ENCODE results near the gene GMDS.

Gene GMDS

DNA sequence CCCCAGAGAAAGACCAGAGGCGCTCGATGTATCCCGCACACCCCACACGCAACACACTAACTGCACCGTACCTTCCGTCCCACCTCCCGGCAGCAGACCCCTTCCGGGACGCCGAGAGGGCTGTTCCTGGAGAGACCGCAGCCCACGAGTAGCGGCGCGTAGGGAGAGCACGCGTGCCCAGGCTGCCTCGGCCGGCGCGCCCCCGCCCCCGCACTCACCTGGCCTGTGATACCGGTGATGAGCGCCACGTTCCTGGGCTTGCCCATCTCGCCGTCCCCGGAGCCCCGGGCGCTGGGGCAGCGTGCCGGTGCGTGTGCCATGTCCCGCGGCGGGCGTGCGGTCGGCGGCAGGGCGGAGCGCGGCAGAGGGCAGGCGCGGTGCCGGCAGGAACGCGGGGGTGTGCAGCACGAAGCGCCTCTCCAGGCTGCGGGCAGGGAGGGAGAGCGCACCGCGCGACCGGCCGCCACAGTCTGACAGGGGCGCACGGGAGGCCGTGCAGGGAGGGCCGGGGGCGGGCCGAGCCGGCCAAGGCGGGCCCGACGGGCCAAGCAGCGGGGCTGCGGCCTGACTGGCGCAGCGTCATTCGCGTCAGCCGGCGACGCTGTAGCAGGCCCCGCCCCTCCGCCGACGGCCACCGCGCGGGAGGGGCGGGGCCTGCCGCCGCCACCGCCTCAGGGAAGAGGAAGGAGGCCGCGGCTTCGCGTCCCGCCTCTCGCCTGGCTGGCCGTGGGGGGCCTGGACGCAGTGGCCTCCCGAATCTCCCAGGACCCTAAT lies at the start of gene GMDS:
Gene GMDS (minus strand): TSS at position 503 of the 774 bp plus-strand sequence.
- DNase-seq = peak; percentile 89

DNA sequence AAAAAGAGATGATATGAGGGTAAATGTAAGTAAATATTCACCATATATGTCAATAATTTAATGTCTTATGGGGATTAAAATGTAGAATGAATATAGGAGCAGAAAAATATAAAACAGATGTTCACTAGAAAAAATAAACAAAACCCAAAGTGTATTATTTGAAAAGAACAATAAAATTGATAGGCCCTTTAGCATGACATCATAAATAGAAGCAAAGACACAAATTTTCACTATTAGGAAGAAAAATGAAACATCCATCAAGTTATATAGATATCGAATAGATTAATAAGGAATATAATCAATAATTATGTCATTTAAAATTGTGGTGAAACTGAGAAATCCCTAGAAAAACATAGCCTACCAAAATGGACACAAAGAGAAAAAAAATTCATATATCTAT lies 40.1 kb upstream of the GMDS start:
- DNase-seq = no peak

DNA sequence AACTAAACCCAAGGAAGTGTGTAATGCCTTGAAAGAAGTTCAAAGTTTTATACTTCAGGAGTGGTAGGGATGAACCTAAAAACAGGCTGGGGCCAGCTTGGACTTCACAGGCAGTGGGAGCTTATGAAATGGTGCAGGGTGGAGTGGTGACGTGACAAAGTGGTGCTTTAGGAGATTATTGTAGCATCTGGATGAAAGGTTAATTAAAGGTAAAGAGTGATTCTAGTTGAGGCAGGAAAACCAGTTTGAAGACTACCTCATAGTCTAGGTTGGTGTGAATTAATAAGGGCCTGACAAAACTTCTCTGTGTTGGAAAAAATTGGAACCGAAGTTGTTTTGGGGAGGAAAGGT lies 30.5 kb upstream of the GMDS start:
- DNase-seq = no peak

DNA sequence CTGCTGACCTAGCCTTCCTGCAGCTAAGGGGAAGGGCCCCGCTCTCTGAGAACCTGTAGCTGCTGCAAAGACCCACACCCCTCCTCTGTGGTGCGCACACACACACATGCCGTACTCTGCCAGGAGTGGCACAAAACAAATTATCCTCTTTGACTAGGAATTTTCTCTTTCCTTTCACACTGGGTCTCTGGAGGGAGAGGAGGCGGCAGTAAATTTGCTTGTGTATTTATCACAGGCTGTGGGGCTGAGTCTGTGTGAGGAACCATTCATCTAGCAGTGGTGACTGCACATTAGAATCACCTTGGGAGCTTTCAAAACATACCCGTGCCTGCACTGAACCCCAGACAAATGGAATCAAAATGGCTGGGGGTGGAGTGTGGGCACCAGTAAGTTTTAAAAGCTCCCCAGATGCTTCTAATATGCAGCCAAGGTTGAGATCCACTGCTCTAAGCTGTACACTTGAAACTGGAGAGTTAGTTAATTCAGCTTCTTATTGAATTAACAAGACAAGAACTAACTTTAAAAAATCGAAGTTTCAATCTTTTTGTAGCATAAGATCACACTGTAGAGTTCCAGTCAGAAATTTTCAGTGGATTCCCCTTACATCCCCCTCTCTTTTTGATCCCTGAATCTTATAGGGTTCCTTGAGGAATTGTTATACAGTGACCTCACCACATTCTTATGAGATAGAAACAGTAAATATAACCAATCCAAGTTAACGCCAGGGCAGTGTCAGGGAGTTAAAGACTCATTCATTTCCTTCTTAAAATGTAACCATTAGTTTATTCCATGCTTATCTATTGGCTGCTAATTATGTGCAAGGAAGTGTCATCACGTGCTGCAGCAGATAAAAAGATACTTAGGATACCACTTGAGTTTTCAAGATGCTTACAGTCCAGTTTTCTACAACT lies 29.8 kb upstream of the GMDS start:
- no peak for DNase-seq

DNA sequence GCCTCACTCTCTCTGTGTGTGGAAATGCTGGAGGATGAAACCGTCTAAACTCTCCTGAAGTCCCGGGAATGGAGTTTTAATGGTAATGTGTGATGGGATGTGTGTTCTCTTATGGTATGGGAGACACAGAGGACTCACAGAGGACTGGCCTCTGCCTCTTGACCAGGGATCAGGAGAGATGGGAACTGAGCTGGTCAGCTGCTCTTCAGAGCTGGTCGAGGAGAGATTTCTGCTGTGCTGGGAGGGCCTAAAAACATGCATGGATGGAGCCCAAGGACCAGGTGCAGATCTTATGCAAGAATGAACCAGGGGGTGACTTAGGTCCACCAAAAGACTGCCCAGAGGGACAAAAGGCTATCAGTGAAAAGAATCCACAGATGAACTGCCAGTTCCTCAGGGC lies 27.3 kb upstream of the GMDS start:
- DNase-seq = no peak

DNA sequence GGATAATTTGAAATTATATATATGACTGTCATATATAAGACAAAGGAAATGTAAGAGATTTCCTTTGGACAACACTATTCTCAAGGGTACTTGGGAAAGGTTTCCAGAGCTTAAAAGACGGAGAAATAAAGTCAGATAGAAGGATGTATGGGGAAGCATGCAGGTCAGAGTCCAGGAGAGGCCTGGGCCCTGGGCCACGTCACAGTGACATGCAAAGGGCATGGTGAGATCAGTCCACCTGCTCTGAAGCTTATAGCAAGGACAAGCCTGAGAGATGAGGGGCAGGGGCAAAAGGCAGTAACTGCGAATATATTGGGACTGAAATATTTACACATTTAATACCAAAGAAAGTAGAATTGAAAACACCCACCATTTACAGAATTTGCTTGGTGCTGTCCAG lies 24.6 kb upstream of the GMDS start:
- no peak for DNase-seq

DNA sequence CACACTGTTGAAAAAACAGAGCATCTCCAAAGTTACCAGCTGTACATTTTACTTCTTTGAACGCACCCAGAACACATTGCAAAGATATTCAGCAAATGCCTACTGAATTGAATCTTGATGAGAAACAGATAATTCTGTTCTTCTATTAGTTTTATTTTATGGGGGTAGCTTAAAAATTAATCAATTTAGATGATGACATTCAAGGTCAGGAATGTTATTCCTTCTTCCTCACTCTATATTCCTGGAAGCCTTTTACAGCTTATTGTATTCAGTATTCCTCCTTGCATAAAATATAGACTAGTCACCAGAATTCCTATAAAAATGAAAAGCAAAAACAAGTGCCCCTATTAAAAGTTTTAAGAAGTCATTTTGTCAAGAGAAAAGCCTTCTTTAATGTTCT lies 21.4 kb upstream of the GMDS start:
- DNase-seq = no peak

DNA sequence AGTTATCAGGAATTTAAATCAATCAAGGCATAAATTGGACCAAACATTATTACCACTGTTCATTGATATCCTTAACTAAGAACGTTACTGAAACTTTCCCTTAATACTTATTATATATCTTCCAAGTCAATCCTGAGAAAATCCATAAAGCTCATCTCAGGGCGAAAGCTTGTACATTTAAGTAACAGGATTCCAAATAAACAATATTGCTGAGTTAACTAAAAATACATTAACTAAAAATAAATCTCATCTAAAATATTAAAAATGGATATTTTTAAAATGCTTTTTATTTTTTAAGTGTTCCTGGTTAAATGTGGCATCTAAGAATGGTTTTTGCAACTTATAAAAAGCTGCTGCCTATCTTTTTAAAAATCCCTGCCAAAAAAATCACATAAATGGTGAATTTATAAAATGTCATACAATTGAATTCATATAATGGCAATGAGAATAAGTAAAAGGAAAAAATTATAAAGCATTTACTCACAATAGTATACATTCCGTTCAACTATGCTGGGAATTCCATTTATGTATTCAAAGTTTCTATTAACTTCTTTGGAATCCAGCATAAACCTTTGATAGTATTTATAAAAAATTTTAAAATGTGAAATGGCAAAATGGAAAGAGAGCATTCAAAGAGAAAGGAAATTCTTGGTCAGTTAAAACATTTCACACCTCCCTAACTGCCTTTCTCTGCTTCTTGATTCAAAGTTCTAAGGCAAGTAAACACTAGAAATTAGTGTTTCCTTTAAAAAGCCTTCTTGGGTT lies 20.8 kb upstream of the GMDS start:
- no peak for DNase-seq

DNA sequence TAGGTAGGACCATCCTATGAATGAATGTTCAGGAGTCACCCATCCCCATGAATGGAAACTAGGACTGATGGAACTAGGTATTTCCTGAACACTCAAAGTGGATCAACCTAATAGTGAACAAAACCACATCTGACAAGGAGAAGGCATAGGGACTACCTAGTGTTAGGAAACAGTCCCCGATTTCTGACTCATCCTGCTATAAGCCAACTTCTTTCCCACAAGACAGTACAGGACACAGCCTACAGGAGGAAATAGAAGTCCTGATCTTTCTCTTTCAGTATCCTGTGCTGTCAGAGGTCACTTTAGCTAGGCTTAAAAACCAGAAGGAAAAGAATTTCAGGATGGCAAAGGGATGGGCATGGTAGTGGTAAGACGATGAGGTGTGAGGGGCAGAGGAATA lies 19.5 kb upstream of the GMDS start:
- DNase-seq = no peak

DNA sequence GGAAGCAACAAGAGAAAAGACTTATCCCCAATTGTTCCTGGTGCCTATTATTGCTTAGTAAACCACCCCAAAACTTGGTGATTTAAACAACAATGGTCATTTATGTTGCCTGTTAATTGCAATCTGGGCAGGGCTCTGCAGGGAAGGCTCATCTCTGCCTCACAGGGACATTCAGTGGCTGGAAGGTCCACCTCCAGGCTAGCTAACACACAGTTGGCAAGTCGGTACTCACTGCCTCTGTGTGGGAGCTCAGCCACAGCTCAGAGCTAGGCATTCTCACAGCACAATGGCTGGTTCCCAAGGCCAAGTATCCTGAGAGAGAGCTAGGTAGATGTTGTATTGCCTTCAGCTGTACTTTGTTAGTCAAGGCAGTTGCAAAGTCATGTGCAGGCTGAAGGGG lies 18.5 kb upstream of the GMDS start:
- no peak for DNase-seq

DNA sequence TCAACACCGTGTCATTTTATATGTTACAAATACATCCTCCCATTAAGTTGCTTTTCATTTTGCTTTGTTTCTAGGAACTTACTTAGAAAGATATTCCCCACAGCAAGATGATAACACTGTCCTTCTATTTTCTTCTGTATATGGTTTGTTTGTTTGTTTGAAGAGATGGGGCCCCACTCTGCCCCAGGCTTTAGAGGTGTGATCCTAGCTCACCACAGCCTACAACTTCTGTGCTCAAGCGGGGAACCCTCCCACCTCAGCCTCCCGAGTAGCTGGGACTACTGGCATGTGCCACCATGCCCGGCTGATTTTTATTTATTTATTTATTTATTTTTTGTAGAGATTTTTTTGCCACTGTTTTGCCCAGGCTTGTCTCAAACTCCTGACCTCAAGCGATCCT lies 14.2 kb upstream of the GMDS start:
- no peak for DNase-seq

DNA sequence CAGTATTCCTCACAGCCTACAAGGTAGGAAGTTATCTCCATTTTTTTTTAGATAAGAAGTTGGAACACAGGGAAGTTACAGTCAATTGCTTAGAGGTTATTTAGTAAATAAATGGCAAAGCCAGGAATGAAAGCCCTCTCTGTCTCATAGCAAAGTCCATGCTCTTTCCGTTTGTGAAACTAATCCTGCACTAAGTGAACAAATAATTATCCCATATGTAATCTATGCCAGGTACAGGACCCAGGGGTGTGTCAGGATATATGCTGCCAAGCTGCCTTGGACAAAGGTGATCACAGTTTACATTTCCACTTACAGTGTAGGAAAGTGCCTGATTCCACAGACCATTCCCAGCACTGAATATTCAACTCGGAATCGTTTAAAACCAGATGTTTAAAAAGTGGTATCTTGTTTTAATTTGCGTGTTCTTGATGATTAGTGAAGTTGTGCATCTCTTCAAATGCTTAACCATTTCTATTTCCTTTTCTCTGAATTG lies 13.6 kb upstream of the GMDS start:
- DNase-seq = no peak

DNA sequence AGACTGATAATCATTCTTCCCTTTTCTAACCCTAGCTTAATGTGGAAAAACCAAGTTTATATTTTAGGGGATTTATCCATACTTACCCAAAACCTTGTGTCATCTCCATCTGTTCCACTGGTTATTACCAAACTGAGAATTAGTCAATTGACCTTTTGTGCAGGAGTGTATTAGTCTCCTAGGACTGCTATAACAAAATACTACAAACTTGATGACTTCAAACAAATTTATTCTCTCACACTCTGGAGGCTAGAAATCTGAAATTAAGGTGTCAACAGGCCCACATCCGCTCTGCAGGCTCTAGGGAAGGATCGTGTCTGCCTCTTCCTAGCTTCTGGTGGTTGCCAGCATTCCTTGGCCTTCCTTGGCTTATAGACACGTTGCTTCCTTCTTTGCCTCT lies 12.7 kb upstream of the GMDS start:
- no peak for DNase-seq

DNA sequence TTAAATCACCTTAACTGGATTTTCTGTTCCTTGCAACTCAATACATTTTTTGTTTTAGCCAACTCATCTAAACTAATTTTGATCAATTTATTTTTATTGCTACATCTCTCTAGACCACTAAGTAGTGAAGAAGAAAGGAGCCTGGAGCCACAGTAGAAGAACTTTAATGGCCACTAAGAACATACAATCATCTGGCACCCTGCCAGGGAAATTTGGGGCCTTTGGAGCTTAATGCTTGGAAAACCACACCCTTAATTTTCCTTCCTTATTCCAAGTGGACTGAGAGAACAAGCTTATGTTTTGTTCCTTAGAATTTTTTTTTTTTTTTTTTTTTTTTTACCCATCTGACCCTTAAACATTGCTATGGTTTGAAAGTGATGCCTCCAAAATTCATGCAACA lies 12.0 kb upstream of the GMDS start:
- no peak for DNase-seq

DNA sequence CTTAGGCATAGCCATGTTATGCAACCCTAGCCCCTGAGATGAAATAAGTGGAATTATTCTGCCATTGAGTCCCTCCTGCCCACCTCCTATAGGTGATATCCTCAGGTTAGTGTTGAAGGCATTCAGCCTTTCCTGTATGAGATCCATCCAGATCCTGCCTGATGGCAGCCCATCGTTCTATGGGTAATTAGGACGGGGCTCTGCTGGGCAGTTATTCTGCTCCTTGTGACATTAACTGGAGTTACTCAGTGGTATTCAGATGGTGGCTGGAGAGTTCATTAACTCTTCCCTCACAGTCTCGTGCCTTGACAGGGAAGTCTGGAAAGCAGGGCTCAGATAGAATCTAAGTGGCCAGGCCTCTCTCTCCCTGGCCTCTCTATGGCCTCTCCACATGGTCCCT lies 9.3 kb upstream of the GMDS start:
- DNase-seq = no peak

DNA sequence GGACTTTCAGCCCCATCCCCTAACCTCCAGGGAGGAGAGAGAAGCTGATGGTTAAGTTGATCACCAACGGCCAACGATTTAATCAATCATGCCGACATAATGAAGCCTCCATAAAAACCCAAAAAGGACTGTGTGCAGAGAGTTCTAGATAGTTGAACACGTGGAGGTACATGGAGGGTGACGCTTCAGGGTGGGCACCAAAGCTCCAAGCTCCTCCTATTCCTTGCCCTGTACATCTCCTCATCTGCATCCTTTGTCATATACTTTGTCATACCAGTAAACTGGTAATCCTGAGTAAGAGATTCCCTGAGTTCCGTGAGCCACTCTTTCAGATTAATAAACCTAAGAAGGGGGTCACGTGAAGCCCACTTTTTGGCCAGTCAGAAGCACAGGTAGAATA lies 3.7 kb upstream of the GMDS start:
- no peak for DNase-seq

DNA sequence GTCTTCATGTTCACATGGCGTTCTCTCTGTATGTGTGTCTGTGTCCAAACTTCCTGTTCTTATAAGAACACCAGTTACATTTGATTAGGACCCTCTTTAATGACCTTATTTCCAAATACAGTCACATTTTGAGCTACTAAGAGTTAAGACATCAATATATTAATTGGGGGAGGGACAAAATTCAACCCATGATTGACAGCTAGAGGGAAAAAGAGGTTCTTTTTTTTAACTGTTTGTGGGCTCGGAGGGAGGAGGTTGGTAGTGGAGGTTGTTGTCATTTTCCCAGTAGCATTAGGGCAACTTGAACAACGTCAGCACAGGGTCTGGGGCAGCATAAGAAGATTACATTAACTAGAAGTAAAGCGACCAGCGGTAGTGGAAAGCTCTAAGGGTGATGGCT lies 2.3 kb upstream of the GMDS start:
- no peak for DNase-seq

DNA sequence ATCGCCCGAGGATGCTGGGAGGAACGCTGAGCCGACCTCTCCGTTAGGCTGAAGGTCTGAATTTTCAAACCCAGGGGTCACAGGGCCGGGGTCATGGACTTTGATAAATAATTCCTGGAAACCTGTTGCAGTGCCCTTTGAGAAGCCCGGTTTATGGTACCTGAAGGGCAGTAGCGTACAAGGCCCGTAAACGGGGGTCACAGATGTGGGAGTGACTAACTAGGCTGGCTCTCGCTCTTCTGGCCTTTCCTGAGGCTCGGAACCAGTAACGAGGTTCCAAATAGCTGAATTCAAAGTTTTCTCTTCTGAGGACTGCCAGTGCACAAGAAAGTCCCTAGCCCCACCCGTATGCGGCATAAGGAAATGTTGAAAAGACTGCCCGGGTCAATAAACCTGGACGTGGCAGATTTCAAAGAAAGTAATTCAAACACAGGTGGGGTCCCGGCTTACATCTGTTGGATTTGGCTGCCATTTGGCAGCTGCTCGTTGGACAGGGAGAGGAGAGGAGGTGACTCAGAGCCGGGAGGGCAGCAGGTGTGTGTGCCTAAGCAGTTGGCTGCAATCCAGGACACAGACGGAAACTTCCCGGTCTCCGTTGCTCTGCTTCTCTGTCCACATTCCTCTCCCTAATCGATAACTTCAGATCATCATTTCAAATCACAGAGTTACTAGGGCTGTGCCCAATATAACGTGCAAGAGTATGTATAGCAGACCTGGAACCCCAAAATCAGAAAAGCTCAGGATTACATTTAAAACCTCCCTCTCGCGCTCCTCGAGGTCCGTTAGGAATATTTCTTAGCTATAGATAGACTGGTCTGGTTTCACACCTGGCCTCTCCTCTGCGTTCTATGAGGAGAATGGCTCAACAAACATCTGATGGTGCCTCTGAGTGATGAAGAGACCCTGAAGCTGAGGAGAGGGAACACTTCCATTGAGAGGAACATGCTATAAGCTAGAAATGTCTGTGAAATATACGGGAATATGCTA lies 765 bp upstream of the GMDS start:
- no peak for DNase-seq

DNA sequence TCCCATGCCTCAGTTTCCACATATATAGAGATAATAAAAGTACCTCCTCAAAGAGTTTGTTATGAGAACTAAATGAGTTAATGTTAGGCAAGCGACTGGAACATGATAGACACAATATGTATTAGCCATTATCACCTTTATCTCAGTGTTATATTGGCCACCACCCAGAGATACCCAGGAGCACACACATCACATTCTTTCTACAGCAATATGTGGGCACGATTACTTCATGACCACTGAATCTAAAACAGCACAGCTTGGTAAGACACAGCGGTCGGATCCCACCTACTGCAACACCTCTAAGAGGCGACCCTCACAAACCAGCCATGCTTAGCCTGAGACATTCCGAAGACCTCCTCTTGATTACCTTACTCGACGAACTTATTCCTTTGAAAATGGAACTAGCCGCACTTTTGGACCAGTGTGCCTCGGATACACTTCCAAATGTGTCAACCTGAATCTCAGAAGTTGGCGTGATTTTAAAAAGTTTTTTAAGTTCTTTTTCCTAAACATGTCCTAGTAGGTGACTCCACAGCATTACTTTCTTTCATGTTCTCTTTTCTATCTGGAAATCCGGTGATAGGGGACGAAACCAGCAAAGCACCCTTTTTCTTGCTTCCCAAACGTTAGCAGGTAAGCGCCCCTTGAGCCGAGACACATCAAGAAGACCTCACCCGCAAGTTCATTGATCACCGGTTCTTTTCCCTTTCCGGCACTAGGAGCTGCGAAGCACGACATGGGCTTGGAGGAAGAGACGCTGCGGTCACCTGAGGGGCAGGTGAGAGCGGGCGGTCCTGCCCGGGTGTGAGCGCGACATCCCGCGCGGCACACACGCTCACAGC lies 923 bp downstream of the GMDS start:
- DNase-seq = no peak

DNA sequence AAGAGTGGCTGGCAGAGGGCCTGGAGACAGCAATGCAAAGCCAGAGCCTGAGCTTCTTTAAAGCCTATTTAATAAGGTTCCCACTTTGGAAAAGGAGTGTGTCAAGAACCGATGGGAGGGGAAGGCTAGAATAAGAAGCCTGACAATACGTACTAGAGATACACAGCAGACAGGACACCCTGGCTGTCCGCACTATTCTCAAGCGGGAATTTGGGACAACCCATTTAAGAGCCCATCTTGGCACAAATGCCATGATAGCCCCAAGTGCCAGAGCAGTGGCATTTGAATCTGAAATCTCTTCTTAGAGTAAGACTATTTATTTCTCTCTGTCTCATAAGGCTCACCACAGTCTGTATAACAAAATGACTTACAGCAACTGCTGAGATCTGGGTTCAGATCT lies 3.1 kb downstream of the GMDS start:
- no peak for DNase-seq

DNA sequence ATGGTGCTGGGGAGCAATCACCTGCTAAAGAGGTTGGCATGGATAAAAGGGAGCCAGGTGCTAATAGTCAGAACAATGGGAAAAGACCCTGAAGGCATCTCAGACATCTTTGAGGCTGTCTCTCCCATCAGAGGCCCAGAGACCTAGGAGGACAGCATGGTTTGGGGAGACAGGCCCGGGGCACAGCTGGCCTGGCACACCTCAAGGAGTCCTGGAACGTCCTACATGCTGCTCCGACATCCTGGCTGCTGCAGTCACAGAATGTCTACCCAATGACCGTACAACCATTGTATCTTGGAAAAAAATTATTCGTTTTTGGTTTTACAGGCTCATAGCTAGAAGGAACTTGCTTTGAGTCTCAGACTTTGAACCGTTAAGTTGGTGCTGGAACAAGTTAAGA lies 4.4 kb downstream of the GMDS start:
- DNase-seq = no peak

All from activated CD8-positive, alpha-beta memory T cell treated with anti-CD3 and anti-CD28 coated beads for 24 hours (primary cell).